Fibroblast of upper back skin (primary cell): ENCODE results near the gene PKIB.
A peak's percentile ranks its signal among the peaks of the same experiment; 100 is the strongest.
"Not testable (repeated sequence)": the region's sequence is repeated elsewhere in the genome, so short reads cannot be mapped to it uniquely, and the experiment has no call there.

Experiments used
- DNase-seq: peaks from one replicate; pipeline ENCODE4 v3.0.0-alpha.2; 2013

The PKIB gene, protein sequence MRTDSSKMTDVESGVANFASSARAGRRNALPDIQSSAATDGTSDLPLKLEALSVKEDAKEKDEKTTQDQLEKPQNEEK

DNA sequence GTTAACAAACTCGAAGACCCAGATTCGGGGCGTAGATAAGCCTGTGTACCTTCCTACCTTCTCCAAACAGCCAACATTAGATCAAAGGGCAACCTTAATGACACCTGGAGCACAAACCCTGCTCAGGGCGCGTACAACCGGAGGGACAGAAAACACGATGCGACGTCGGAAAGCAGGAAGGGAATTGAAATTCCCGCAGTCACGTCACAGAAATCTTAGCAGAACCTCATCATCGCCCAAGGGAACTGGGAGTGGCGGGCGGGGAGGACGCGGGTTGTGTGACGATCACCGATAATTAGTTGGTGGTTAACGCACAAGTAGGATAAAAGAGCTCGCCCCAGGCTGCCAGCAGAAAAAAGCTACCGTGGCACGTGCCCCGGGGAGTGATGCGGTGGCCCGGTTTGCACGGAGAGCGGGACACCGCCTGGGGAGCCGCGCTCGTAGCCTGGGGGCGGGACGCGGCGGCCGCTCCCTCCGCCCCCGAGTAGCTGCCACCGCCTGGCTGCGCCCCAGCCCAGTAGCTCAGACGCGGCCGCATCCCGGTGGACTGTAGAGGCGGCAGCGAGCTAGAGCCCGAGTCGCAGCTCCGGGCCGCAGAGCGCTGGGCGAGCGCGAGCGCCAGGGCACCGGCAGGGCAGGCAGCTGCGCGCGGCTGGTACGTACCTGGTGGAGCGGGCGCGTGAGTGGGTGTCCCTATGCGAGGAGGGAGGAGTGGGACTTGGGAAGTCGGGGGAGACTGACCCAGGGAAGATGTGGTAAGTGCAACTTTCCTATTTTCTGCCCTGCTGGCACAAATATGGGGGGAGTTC, at the start of gene PKIB:
Gene PKIB, plus strand, starts transcription at position 525 of the 809 bp plus-strand sequence. CDS start 107,390 bp downstream, outside the sequence.
- DNase-seq, result peak; percentile 57

DNA sequence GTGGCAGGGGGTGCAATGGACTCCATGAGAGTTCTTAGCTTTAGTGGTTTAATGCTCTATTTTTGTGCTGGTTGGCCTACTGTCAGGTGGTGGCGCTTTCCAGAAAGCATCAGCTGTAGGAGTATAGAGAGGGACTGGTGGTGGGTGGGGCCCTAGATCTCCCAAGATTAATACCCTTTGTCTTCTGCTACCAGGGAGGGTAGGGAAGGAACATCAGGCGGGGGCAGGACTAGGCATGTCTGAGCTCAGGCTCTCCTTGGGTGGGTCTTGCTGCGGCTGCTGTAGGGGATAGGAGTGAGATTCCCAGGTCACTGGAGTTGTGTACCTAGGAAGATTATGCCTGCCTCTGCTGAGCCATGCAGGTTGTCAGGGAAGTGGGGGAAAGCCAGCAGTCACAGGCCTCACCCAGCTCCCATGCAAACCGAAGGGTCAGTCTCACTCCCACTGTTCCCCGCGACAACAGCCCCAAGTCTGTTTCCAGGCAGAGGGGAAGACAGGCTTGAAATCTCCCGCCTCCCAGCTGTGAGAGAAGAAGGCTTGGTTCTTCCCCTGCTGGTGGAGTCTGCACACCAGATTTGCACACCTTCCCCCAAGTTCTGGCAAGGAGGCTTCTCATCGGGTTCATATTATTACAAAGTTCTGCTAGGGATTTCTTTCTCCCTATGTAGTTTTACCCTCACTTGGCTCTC, 46.7 kb upstream of the PKIB start:
- DNase-seq, result no peak

DNA sequence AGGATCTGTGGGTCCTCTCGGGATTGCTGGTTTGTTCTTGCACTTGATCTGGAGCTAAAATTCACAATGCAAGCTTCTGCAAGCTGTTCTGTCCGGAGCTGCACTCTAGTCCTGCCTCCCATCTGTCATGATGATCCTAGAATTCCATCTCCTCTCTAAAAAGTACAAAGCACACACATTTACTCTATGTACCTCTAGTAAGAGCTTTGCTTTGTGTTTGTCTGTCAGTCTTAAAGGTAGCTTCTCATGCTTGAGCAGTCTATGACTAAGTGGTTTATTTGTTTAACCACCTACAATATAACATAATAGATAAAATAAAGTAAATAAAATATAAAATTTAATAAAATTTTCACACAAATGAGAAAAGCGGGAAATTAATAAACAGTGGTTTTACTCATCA, 46.0 kb upstream of the PKIB start:
- no peak for DNase-seq

DNA sequence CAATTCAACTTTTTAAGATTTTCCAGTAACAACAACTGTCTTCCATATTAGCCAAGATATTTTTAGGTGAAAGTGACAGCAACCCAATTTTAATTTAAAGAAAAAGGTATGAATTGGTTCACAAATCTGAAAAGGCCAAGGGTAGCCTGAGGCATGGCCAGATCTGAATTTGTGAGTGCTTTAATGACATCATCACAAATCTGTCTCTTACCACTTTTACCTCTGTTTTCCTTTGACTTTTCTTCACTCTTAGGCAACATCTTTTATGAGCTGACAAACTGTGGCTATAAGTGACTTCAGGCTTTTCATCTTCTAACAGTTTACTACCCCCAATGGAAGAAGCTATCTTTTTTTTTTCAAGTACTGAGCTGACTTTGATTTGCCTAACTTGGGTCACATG, 44.5 kb upstream of the PKIB start:
- no peak for DNase-seq

DNA sequence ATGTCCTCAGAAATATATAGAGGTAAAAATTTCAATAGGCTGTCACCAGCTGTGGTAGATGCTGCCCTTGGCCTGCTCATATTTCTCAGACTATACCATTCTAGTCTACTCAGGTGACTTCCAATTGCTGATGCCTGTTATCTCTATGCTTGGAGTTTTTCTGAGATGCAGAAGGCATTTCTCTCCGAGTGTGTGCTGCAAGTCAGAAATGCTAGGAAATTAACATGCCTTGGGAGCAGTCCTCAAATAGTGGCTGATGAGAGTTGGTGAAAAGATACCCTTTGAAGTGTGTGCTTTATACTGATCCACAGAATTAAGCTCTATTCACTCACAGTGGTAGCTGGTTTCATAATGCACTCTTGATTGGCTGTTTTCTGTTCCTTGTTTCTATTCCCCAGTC, 43.2 kb upstream of the PKIB start:
- DNase-seq, result no peak

DNA sequence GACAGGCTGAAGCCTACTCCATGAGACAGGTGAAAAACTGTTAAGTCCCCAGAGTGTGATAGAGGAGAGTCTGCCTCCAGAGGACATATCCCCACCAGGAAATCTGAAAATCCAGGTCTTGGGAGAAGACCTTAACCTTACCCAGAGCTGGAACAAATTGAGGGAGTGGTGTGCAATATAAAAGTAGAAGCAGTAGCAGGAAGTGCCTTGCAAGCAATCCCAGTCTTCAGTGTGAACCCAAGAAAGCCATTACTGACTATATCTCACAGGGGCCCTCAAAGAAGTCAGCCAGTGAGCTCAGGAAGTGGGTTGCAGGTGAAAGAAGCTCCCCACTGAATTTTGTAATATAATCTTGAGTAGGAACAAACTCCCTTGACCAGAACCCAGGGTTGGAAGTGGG, 41.9 kb upstream of the PKIB start:
- DNase-seq, result no peak

DNA sequence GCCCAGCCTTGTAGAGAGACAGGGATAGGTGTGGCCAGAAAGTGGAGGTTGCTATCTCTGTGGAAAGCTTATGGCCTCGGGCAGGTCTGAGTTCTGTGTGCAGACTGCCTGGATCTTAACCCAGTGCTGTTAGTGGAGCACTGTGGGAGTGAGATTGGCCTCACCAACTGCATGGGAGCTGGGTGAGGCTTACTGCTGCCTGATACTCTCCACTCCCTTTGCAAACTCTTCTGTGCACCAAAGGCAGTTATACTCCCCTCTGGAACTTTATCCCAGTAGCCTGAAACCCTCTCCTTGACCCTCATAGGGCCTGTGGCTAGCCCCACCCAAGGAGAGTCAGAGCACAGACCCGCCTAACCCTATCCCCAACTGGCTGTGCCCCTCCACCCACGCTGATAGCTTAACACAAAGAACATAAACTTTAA, 41.4 kb upstream of the PKIB start:
- DNase-seq, result no peak

DNA sequence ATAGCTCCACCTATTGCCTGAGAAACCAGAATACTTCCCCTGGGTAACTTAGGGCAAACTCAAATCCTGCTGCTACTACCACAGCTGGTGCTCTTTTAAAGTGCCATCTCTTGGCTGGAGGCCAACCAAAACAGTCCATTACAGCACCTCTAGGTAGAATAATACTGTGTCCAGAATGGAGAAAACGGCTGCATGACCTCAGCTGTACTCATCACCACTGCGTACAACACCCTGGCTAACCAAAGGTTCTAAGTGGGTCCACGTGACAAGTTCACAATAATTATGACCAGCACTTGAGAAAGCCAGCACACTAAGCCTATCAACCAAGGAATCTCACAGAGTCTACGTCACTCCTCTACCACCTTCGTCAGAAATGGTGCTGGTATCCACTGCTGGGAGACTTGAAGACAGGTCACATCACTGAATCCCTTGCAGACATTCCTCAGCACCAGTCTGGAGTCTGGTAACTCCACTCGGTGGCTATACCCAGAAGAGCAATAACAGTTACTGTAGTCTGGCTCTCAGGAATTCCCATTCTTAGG, 40.9 kb upstream of the PKIB start:
- no peak for DNase-seq

DNA sequence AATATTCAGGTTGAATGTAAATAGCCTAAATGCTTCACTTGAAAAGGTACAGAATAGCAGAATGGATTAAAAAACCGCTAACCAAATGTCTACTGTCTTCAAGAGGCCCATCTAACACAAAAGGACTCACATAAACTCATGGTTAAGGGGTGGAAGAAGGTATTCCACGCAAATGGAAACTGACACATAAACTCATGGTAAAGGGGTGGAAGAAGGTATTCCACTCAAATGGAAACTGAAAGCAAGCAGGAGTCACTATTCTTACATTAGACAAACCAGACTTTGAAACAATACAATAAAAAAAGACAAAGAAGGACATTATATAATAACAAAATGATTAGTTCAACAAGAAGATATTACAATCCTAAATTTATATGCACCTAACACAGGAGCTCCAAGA, 38.3 kb upstream of the PKIB start:
- DNase-seq, result no peak

DNA sequence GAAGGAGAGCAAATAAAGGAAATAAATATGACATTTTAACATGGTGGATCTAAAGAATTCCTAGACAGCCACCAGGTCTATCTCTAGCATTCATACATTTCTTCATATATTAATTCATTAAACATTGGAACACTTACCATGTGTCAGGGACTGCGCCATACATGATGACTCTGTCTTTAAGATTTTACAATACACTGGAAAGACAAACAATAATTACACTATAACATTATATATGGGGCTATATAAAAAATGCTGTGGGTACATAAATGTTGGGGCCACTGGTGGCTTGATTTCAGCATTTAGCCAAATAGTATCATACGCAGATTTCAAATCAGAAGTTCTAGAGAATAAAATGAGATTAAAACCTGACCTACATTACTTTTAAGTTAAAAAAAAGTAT, 33.3 kb upstream of the PKIB start:
- DNase-seq, result no peak

DNA sequence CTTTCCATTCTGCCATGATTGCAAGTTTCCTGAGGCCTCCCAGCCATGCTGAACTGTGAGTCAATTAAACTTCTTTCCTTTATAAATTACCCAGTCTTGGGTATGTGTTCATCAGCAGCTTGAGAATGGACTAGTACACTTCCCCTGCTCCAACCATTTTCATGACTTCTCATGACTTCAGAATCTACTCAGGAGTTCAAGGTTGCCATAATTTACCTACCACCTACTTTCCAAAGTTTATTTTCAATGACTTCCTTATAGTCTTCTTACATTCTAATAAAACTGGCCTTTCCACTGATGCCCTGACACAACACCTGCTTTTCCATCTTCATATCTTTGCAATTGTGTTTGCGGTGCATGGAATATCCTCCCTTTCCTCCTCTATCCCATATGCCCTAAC, 31.2 kb upstream of the PKIB start:
- DNase-seq, result no peak

DNA sequence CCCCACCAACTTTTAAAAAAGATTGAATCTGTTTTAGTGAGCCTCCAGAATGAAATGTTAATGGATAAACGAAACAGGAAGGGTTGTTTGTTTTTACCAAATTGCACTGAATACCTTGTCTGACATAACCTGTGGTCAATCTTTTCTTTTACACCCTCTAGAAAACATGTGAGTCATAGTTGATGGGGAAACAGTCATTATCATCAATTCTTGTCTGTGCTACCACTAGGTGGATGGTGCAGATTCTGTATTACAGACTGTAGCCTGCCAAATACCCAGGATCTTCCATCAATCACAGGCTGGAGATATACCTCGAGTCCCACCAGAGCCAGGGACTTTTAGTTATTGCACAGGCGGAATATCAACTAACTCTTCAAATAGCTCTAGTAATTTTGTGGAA, 29.5 kb upstream of the PKIB start:
- no peak for DNase-seq

DNA sequence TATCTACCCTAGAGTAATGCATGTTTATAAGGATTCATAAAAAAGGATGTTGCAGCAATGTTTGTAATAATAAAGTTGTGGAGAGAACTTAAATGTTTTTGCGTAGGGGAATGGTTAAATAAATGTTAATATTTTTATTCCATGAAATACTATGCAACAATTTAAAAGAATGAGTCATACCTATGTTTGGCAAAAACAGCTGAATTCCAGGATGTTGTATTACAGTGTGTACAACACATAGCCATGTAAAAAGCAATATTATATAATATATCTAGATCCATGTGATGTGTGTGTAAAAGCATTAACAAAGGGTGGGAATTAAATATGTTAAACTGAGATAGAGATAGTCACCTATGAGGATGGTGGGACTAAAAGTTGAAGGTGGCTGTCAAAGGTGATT, 21.1 kb upstream of the PKIB start:
- DNase-seq, result no peak

DNA sequence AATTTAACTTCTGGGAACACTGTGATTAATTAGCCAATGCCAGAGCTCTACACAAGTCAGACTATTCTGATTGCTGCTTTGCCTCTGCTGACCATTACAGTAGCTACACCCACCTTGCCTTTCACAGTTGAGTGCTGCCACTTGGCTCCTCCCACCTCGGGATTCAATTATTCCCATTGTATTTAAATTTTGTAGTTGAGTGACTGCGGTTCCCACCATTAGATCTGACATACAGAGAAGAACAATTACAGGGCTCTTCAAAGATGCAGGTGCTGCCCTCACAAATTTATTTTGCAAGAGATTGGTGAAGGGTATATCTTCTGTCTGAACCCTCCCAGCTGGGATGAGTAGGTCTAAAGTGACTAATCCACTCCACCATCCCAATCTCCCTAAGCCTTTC, 11.9 kb upstream of the PKIB start:
- not testable (repeated sequence) for DNase-seq

DNA sequence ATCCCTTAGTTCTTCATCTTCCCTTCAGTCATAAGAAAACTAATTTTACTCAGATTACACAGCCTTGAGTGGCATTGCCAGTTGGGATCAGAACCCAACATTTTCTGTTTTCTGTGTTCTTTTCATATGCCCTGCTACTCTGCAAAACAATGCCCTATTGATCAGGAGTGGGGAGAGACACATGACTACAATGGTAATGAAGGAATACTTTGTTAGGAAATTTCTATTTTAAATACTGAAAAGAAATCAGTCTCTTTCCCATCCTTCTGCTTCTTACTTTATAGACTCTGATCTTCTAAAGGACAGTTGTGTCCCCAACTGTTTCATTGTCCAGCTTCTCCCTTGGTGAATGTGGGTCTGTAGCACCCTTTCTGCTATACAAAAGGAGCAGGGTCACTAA, 5.5 kb upstream of the PKIB start:
- DNase-seq, result no peak

DNA sequence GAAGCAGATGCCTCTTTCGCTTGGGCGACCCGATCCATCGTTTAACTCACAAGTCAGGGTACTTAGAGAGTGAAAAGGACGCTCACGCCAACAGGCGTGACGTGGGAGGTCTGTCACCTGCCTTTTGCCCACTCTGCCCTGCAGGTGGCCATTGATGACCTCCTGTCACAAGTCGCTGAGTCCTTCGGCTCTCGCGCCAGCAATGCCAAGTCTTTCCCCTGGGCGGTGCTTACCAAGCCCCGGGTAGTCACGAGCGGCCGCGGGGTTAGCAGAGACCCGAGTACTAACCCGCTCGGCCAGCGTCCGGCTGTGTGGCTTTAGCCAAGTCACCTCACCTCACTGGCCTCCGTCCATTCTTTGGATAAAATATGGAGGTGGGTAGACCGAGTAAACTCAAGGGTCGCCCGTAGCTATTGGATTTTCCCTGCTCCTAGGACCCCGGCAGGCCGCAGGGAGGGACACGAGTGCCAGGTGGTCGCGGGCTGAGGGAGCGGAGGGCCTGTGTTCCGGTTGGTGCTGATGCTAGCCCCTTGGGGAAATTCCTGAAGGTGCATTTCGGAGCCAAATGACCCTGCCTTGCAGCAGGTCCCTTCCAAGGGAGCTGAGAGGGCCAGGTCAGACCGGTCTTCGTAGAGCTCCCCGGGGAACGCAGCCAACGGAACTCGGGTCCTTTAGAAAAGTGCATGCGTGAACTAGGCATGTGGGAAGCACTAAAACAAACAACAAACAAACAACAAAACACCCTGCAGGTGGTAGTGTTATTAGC, 668 bp downstream of the PKIB start:
- no peak for DNase-seq

DNA sequence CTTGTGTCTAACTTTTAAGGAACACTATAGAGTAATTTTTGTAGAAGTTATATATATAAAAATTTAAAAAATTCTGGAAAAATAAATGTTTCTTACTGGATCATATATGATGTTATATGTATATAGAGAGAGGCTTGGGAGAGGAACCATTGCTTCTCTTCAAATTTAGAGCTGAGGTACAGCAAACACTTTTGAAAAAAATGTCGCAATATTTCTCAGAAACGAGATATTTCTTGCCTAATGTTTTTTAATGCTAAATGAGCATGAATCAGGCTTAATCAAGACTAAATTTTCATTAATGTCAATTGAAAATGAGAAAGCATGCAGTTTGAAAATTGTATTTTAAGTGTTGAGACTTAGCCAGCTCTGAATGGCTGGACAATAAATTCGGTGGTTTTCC, 2.6 kb downstream of the PKIB start:
- no peak for DNase-seq

DNA sequence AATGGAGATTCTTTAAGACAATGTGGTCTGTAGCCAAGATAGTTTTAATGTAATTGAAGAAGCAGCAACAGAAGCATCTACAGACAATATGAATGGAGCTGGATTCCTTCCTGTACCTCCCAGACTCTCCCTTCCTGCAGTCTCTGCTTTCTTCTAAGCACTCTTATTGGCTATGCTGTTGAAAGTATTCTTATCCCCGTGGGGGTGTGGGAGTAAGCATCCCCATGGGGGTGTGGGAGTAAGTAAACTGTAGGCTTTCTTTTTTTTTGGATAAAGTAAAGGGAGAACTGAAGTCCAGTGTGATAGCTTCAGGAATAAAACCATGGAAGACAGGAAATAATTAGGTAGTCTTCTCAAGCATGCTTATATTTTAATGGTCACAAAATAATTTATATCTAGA, 4.1 kb downstream of the PKIB start:
- DNase-seq, result no peak

DNA sequence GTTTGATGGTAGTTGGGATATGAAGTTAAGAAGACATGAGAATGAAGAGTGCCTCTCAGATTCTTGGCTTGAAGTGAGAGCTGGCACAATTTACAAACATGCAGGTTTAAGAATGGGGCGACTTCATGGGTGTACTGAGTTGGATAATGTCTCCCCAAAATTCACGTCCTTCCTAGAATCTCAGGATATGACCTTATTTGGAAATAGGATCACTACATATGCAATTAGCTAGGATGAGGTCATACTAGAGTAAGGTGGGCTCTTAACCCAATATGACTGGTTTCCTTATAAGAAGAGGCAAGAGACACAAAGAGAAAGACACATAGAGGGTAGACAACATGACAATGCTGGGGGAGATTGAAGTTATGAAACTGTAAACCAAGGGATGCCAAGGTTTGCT, 5.2 kb downstream of the PKIB start:
- no peak for DNase-seq

DNA sequence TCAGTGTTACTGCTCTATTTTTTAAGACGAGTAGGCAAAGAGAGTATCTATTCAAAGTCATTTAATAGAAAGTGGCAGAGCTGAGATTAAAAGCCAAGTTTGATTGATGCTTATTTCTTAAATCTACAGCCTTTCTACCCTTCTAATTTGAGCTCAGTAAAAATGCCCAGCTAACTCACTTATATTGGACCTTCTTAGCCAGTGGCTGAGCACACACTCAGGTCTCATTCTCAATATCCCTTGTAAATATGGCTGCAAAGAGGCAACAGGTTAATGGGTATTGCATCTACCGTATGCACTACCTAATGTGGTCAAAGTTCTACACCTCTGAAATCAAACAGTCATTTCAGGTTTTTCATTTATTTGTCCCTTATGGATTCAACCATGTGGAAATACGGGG, 6.7 kb downstream of the PKIB start:
- DNase-seq, result no peak

DNA sequence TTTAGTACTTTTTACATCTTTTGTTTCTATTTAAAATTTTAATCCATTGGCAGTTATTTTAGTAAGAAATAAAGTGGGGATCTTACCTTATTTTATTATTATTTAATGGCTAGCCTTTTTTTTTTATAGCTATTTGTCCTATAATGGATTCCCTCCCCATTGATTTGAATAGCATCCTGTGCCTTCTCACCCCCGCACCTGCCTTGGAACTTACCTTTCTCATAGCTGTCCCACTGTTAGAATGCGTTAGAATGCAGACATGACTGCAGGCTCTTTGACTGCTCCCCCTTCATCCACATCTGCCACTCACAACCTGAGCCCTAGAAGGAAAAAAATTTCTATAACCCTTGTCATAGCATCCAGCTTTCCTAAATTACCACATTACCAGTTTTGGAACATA, 9.1 kb downstream of the PKIB start:
- DNase-seq, result no peak

DNA sequence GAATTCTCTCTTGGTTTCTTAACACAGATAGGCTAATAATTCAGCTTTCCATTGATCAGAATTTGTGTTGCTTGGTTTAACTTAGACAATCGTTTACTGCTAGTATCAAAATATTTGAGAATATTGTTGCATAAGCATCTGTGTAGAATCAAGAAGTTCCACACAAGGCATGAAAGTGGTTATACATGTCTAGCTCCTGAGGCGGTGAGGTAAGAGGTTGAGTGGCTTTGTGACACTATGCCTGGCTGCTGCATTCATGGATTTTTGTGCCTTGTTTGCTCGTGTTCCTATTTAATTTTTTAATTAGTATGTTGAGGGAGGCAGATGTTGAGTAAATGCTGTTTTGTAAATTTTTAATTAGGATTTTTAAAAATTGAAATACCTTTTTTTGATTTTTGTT, 10.2 kb downstream of the PKIB start:
- DNase-seq, result no peak

DNA sequence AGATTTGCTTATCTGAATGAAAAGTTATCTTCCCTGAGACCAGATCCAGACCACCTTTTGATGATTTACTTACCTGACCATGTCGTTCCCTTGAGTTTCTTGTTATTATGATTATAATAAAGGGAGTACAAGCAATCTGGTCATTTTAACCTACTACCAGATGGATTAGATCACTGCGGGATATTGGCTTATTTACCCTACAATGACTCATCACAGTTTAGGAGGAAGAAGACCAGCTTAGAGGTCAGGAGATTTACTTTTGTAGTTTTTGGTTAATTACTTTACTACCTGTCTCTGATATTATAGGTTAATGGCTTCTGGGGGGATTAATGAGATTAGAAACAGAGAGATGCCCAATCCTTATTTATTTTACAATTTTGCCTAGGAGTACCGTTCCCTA, 10.7 kb downstream of the PKIB start:
- no peak for DNase-seq
